ENCODE results near the gene MRPL14.

- TF ChIP-seq EZH2 (IDR thresholded peaks at IDR 0.05; ENCODE audit: low read depth, unreplicated experiment) (no peak), CTCF (conservative IDR thresholded peaks at IDR 0.05; ENCODE audit: low read depth in 2 of 2) (peak; percentile 83 to 98), REST (IDR thresholded peaks at IDR 0.05; ENCODE audit: unreplicated experiment) (no peak)
Observed at GRCh38 chr6:44078827-44079671, 48.2 kb downstream of the MRPL14 start.

All from GM23338 (cell line).